KMS-11 (cell line): ENCODE measurements around the gene PHAF1.

Experiments
- H2AFZ ChIP-seq: fragments of 200-600 bp; sonication (generic); 2 replicates; pipeline ENCODE4 v1.6.1; 2016; ENCODE audit warnings: antibody characterized with exemption, mixed run types, low read depth
- H3K27ac ChIP-seq: fragments of 200-600 bp; sonication (generic); 2 replicates; pipeline ENCODE4 v1.6.1; 2016; ENCODE audit warnings: mild to moderate bottlenecking, mixed run types
- H3K27me3 ChIP-seq: fragments of 200-600 bp; sonication (generic); 2 replicates; pipeline ENCODE4 v1.6.1; 2017; ENCODE audit warnings: mild to moderate bottlenecking, low read depth, mixed run types, moderate library complexity; ENCODE audit not compliant: insufficient read depth
- H3K36me3 ChIP-seq: fragments of 200-600 bp; sonication (generic); 2 replicates; pipeline ENCODE4 v1.6.1; 2017; ENCODE audit warnings: mild to moderate bottlenecking, mixed run types; ENCODE audit not compliant: insufficient read depth
- H3K4me1 ChIP-seq: fragments of 200-600 bp; sonication (generic); 2 replicates; pipeline ENCODE4 v1.6.1; 2016; ENCODE audit warnings: mild to moderate bottlenecking, low read depth, mixed run types; ENCODE audit not compliant: poor library complexity, severe bottlenecking
- H3K4me2 ChIP-seq: fragments of 200-600 bp; sonication (generic); 2 replicates; pipeline ENCODE4 v1.7.0; 2016; ENCODE audit warnings: mild to moderate bottlenecking, mixed run types
- H3K4me3 ChIP-seq: fragments of 200-600 bp; sonication (generic); IDR thresholded peaks from 2 replicates; pipeline ENCODE4 v1.6.1; 2017; ENCODE audit warnings: low read depth, low read length, mixed read lengths; ENCODE audit not compliant: insufficient read depth
- H3K79me2 ChIP-seq: fragments of 200-600 bp; sonication (generic); 2 replicates; pipeline ENCODE4 v1.6.1; 2016; ENCODE audit warnings: low read depth, mixed run types; ENCODE audit not compliant: insufficient read depth
- H3K9ac ChIP-seq: fragments of 200-600 bp; sonication (generic); 2 replicates; pipeline ENCODE4 v1.6.1; 2016; ENCODE audit warnings: mild to moderate bottlenecking, mixed run types
- H4K20me1 ChIP-seq: fragments of 200-600 bp; sonication (generic); 2 replicates; pipeline ENCODE4 v1.6.1; 2016; ENCODE audit warnings: mild to moderate bottlenecking, mixed run types; ENCODE audit not compliant: insufficient read depth
- TF ChIP-seq, protein P1 (sequence below): fragments of 200-600 bp; sonication (generic); conservative IDR thresholded peaks from 2 replicates; pipeline ENCODE4 v1.6.1; 2017; ENCODE audit warnings: low read depth, mild to moderate bottlenecking, antibody characterized with exemption, low read length, moderate library complexity, mixed read lengths

PHAF1 gene

DNA sequence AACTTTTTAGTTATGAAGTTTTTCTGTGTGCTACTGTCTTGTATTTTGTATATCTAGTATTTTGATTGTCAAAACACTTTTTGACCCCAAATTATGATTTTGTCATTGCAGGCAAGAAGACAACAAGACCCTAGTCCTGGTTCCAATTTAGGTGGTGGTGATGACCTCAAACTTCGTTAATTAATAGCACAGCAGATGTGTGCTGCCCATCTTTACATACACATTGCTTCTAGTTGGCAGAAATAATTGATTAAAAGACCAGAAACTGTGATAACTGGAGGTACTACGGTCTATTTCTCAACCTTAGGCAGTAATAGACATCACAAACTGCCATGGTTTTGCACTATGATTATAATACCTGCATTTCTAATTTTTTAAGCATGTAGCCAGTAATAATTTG is 11.1 kb upstream of the PHAF1 start:
- Histone ChIP-seq H3K27me3 (no peaks in the 10 kb centered on the region), H3K4me2 (no peak overlapping the region), H4K20me1 (no peaks in the 10 kb centered on the region), H3K4me1 (no peaks in the 10 kb centered on the region), H3K79me2 (no peaks in the 10 kb centered on the region), H3K9ac (no peak overlapping the region), H3K36me3 (no peaks in the 10 kb centered on the region), H3K4me3 (no peak overlapping the region), H3K27ac (no peak overlapping the region), H2AFZ (no peak overlapping the region)
- TF ChIP-seq, protein P1, sequence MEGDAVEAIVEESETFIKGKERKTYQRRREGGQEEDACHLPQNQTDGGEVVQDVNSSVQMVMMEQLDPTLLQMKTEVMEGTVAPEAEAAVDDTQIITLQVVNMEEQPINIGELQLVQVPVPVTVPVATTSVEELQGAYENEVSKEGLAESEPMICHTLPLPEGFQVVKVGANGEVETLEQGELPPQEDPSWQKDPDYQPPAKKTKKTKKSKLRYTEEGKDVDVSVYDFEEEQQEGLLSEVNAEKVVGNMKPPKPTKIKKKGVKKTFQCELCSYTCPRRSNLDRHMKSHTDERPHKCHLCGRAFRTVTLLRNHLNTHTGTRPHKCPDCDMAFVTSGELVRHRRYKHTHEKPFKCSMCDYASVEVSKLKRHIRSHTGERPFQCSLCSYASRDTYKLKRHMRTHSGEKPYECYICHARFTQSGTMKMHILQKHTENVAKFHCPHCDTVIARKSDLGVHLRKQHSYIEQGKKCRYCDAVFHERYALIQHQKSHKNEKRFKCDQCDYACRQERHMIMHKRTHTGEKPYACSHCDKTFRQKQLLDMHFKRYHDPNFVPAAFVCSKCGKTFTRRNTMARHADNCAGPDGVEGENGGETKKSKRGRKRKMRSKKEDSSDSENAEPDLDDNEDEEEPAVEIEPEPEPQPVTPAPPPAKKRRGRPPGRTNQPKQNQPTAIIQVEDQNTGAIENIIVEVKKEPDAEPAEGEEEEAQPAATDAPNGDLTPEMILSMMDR = no peak

DNA sequence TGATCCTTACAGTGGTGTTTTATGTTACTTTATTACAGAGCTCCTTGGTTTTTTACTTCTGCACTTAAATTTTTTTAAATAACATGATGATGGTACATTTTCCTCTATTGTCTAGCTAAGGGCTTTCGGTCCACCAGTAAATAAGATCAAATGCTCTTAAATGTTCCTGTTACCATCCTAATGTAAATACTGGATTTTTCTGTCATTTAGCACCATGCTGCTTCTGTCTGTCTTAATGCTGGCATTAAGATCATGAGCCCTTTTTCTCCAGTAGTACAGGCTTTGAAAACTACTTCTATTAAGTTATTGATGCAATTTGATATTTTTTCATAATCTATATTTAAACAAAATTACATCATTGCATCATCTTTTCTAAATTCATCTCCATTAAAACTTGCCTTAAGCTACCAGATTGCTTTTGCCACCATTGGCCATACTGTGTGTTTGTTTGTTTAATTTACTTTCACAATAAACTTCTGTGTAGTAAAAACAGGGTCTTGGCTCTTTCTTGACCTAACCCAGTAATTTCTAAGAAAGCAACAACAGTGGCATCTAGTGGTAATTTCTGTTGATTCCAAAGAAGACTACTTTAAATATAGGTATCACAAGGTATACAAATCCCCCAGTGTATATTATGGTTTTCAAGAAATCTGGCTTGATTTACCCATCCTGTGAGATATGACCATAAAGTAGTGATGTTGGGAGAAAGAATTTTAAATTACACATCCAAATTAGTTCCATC is 9.0 kb upstream of the PHAF1 start:
- no peak overlapping the region for H3K27ac ChIP-seq
- TF ChIP-seq, protein P1 = peak; percentile 29; the same call in 1 of the 2 replicates
- H2AFZ ChIP-seq = no peak overlapping the region
- no peaks in the 10 kb centered on the region for H3K79me2 ChIP-seq
- no peak overlapping the region for H3K9ac ChIP-seq
- no peak overlapping the region for H3K4me3 ChIP-seq
- H3K4me2 ChIP-seq = no peak overlapping the region
- no peaks in the 10 kb centered on the region for H3K27me3 ChIP-seq
- H3K36me3 ChIP-seq = no peaks in the 10 kb centered on the region
- H4K20me1 ChIP-seq = no peaks in the 10 kb centered on the region
- no peaks in the 10 kb centered on the region for H3K4me1 ChIP-seq

DNA sequence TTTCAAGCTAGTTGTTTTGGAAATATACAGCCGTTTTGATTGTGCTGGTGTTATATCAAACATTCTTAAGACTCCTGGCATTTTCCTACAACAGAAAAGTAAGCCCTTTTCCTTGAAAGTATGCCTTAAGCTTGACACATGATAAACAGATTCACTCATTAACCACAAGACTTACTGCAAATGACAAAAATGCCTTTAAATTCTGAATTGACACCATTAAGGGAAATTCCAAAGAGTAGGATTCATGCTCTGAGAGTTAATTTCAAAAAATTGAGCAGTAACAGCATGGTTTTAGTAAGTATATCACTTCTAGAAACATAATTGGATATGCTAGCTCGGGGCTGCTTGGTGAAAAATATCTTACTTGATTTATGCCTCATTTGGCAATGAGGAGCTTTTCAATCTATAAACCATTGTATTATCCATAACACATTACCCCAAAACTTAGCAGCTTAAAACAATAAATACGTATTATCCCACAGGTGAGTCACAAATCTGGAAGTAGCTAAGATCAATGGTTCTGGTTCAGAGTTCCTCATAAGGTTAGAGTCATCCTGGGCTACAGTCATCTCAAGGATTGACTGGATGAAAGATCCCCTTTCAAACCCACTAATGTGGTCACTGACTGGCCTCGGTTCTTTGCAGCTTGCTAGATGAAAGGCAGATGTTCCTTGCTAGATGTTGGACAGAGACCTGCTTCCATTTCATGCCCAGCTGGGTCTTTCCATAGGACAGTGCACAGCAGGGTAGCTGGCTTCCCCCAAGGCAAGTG is 8.2 kb upstream of the PHAF1 start:
- no peaks in the 10 kb centered on the region for H3K36me3 ChIP-seq
- no peak overlapping the region for H3K27ac ChIP-seq
- no peak overlapping the region for H3K4me2 ChIP-seq
- no peaks in the 10 kb centered on the region for H4K20me1 ChIP-seq
- H2AFZ ChIP-seq = no peak overlapping the region
- no peak overlapping the region for H3K4me3 ChIP-seq
- TF ChIP-seq, protein P1 = 0 out of 2 replicates have a peak, but pooled peaks have one; percentile 11
- H3K9ac ChIP-seq = no peak overlapping the region
- no peaks in the 10 kb centered on the region for H3K4me1 ChIP-seq
- no peaks in the 10 kb centered on the region for H3K27me3 ChIP-seq
- H3K79me2 ChIP-seq = no peaks in the 10 kb centered on the region

DNA sequence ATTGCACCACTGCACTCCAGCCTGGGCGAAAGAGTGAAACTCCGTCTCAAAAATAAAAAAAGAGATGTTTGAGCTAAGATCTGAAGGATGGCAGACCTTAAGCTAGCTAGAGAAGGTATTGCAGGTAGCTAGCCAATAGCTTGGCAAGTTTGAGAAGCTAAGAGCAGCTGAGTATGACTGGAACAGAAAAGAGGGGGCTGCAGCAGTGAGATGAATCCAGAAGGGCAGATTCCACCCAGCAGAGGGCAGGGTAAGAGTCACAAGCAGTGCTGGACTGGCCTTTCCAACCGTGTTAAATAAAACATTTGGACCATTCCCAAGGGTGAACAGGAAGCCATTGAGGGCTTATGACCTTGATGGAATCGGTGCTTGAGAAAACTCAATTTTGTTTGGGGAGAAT is 5.7 kb upstream of the PHAF1 start:
- no peak overlapping the region for H3K27ac ChIP-seq
- H2AFZ ChIP-seq = no peak overlapping the region
- H3K36me3 ChIP-seq = no peaks in the 10 kb centered on the region
- H4K20me1 ChIP-seq = no peaks in the 10 kb centered on the region
- TF ChIP-seq, protein P1 = 0 out of 2 replicates have a peak, but pooled peaks have one; percentile 23
- H3K27me3 ChIP-seq = no peaks in the 10 kb centered on the region
- H3K4me1 ChIP-seq = no peaks in the 10 kb centered on the region
- H3K4me3 ChIP-seq = no peak overlapping the region
- H3K9ac ChIP-seq = no peak overlapping the region
- H3K79me2 ChIP-seq = no peaks in the 10 kb centered on the region
- H3K4me2 ChIP-seq = no peak overlapping the region
